T-helper 2 cell treated with Interferon-gamma antibody and Interleukin-4, amounts not matched to agents 100 ng/mL and 5 ng/mL, for 36 hours (primary cell): ENCODE measurements around the gene SLC17A5. TPM values are rescaled to one million over a fixed set of nuclear protein-coding genes. Genes with fewer than 3 reads are reported as not detected.
"Not testable (repeated sequence)": the region's sequence is repeated elsewhere in the genome, so short reads cannot be mapped to it uniquely, and the experiment has no call there.

Experiments
- intact Hi-C: fragments of 100-400 bp; cut with micrococcal nuclease; formaldehyde crosslinking; loops from one replicate; pipeline ENCODE4 v1.15.1; 2023
- total RNA-seq: library from RNA; stranded (reverse); gene quantifications from 2 replicates; pipeline ENCODE4 v1.2.3, GENCODE V29; 2022

SLC17A5 gene
- 4.3 and 5.1 TPM in 2 replicates for total RNA-seq

- intact Hi-C loops = loop anchor here (1.0 to 5.0 kb wide), 10 partner anchors 42 to 1949 kb away; partner anchors contain the start of genes COX7A2, EEF1A1, KCNQ5 and MTO1
These were observed at the start of gene SLC17A5 for GRCh38 chr6:73653571-73654424. SLC17A5 (minus strand) TSS chr6:73653992; CDS start chr6:73653886, 106 bp downstream.

- intact Hi-C loops = no loop called here
These were observed 49.7 kb upstream of the SLC17A5 start for GRCh38 chr6:73703466-73703865.

- intact Hi-C loops = no loop called here
These were observed 48.7 kb upstream of the SLC17A5 start for GRCh38 chr6:73702444-73702843.

- intact Hi-C loops = no loop called here
These were observed 46.1 kb upstream of the SLC17A5 start for GRCh38 chr6:73699676-73700459.

- intact Hi-C loops = loop anchor here (1.0 kb wide), 3 partner anchors 176 to 1587 kb away; partner anchors contain the start of genes COX7A2, EEF1A1 and TMEM30A
These were observed 43.3 kb upstream of the SLC17A5 start for GRCh38 chr6:73696966-73697655.

- intact Hi-C loops = loop anchor here (1.0 to 2.0 kb wide), 7 partner anchors 21 to 1588 kb away; partner anchors contain the start of genes COX7A2, EEF1A1 and TMEM30A
These were observed 42.0 kb upstream of the SLC17A5 start, which contains the start of gene CD109 for GRCh38 chr6:73695619-73696421. CD109 (plus strand) TSS chr6:73696203; CDS start chr6:73696216, 13 bp downstream.

- intact Hi-C loops = loop anchor here (1.0 to 2.0 kb wide), 4 partner anchors 20 to 108 kb away; no protein-coding TSS in a partner anchor
These were observed 41.1 kb upstream of the SLC17A5 start for GRCh38 chr6:73694711-73695411.

- intact Hi-C loops = no loop called here
These were observed 37.7 kb upstream of the SLC17A5 start for GRCh38 chr6:73691512-73691911.

- intact Hi-C loops = no loop called here
These were observed 36.3 kb upstream of the SLC17A5 start for GRCh38 chr6:73690056-73690455.

- intact Hi-C loops = no loop called here
These were observed 34.6 kb upstream of the SLC17A5 start for GRCh38 chr6:73688351-73688750.

- intact Hi-C loops = not testable (repeated sequence)
These were observed 29.8 kb upstream of the SLC17A5 start for GRCh38 chr6:73683574-73683973.

GRCh38 chr6:73680289-73680918, 26.6 kb upstream of the SLC17A5 start:
- intact Hi-C loops = no loop called here

GRCh38 chr6:73679846-73680245, 26.1 kb upstream of the SLC17A5 start:
- intact Hi-C loops = not testable (repeated sequence)

- intact Hi-C loops = no loop called here
These were observed 25.2 kb upstream of the SLC17A5 start for GRCh38 chr6:73679009-73679408.

GRCh38 chr6:73675466-73676098, 21.8 kb upstream of the SLC17A5 start:
- intact Hi-C loops = loop anchor here (1.0 to 2.0 kb wide), 3 partner anchors 20 to 1533 kb away; no protein-coding TSS in a partner anchor

GRCh38 chr6:73671911-73672685, 18.3 kb upstream of the SLC17A5 start:
- intact Hi-C loops = no loop called here

GRCh38 chr6:73669005-73669404, 15.2 kb upstream of the SLC17A5 start:
- intact Hi-C loops = no loop called here

- intact Hi-C loops = no loop called here
These were observed 14.0 kb upstream of the SLC17A5 start for GRCh38 chr6:73667798-73668197.
